SK-MEL-5 (cell line): ENCODE results near the gene SALL1. TPM values are rescaled to one million over a fixed set of nuclear protein-coding genes. Genes with fewer than 3 reads are reported as not detected.

Experiments used
- DNase-seq: peaks from one replicate; pipeline ENCODE4 v3.0.0-alpha.2; 2016; ENCODE audit warnings: low read depth, low spot score
- in situ Hi-C: cut with HindIII; loops from 2 replicates; pipeline ENCODE4 v1.10.0; 2016; ENCODE audit warnings: low sequenced_read_pairs, high pct_unique_total_duplicates, low pct_unique_long_range_greater_than_20kb
- polyA plus RNA-seq, 2 experiments: library from polyadenylated mRNA; depleted of rRNA; stranded (reverse); fragments of >200 nt; gene quantifications; 2 replicates each; pipeline ENCODE4 v1.2.3, GENCODE V29; 2015
- total RNA-seq: library from RNA; depleted of rRNA; stranded (reverse); fragments of >200 nt; shearing (Covaris generic); gene quantifications from 2 replicates; pipeline ENCODE4 v1.2.3, GENCODE V29; 2014; rRNA removed

Gene SALL1
- 0.08 TPM in 1 of 2 replicates, not detected in the other for total RNA-seq
- polyA plus RNA-seq (2015; cell fraction: cytosol; rRNA removed) = 0.66 and 1.1 TPM in 2 replicates
- 0.45 and 0.80 TPM in 2 replicates for polyA plus RNA-seq (2015; cell fraction: nucleus; rRNA removed)

DNA sequence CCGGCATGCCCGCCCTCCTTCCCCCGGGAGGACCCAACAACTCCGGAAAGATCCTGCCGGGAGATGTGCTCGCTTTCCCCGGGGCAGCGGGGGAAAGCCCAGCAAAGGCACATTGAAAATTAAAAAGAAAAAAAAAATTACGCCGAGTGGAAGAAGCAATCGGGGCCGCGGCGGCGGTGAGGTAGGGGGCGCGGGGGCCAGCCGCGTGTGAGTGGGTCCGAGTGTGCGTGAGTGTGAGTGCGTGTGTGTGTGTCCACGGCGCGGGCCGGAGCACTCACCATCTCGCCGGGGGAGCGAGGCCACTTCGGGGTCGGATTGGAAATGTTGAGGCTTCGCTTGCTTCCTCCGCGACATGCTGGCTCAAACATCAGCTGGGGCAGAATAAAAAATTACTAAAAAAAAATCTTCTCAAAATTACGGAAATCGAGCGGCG is at the start of gene SALL1:
SALL1 (minus strand) TSS at position 383 of the 433 bp plus-strand sequence; CDS start at position 354, 29 bp downstream.
- DNase-seq = no peak
- in situ Hi-C loops = no loop called here

DNA sequence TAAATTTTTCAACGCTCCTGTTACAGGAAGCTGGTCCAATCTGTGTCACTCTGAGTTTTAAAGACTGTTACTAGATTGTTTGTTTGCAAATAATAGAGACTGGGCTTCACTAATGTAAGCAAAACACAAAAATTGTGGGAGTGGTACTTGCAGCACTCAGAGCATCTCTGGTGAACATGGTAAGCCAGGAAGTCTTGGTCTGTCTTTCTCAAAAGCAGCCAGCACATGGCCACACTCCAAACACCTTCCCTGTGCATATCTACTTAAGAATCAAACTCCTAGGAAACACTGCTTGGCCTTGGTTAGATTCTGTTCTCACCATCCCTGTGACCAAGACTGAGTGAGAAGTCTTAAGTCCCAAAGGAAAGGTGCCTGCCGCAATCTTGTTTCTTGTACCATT is 49.7 kb upstream of the SALL1 start:
- in situ Hi-C loops = no loop called here

DNA sequence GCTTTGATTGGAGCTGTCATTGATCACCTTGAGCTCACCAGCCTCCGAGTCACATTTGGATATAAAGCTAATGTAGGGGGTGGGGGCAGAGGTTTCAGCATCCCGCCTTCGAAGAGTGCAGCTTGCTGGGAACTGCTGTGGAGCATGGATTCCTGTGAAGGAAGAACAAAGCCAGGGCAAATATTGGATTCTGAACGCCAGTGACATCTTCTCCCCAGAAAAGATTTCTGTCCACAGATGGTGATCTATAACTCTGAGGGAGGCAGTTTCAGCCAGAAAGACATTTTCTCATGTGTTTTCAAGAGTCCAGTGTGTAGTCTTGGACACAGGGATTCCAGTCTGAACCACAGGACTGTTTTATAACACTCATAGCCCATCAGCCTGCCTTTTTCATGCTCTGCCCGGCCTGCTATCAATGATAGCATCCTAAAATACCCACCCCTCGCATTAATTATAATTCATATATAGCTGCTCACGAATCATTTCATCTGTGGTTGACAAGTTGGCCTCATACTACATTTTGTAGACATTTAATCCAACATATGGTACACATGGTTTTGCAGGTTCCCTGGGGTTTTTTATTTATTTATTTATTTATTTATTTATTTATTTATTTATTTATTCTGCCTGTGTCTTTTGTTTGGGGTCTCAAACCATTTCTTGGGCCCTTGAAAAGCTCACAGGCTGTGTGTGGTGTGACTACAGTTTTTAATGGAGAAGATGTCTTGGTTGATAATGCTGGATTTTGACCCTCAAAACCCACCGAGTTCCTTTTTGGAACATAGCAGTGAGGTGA is 47.1 kb upstream of the SALL1 start:
- in situ Hi-C loops = no loop called here

More for the DNA sequence above, 49.7 kb upstream of the SALL1 start:
- no peak for DNase-seq

DNA sequence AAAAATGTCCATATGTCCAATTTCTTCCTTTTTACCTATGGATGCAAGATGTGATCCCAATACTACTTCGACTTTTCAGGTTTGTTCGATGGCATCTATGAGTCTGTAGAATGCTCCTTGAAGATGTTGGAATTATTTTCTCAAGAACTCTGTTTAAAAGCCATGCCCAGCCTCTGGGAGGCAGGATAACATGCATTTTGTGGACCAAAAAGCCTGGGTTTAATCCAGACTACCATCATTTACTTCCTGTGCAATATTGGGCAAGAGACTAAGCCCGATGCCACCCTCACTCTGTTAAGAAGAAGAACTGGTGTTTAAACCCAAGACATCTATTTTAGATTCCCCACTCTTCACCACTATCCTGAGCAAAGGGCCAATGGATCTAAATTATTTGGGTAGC is 42.8 kb upstream of the SALL1 start:
- no peak for DNase-seq
- in situ Hi-C loops = no loop called here

More for the DNA sequence above, 47.1 kb upstream of the SALL1 start:
- no peak for DNase-seq

DNA sequence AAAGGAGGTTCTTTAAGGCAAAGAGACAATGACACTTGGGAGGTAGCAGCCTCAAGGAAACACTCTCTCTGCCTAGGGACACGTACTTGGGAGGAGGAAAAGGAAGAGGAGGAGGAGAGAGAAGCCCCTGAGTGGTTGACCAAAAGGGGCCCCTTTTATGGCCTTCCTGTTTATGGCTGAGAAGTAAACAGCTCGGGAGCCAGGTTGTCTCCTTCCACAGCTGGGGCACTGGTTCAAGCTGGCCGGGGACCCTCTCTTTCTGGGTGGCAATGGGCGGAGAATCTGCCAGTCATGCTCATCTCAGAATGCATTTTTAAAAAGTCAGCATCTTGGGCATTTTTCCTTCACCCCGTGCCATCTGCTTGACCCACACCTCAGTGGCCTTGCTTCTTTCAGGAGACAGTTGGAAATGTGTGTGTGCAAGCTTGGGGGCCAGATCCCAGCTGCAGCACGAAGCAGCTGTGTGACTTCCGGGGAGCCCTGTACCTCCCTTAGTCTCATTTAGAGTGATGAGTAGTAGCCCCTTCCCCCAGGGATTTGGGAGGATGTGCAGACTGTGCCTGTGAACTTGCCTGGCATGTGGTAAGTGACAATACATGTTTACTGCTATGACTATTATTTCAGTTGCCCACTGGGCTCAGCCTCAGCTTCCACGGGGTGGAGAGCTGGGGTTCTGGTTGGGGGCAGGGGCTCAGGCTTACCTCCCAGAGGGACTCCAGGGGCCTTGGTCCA is 33.8 kb upstream of the SALL1 start:
- no peak for DNase-seq
- in situ Hi-C loops = no loop called here

DNA sequence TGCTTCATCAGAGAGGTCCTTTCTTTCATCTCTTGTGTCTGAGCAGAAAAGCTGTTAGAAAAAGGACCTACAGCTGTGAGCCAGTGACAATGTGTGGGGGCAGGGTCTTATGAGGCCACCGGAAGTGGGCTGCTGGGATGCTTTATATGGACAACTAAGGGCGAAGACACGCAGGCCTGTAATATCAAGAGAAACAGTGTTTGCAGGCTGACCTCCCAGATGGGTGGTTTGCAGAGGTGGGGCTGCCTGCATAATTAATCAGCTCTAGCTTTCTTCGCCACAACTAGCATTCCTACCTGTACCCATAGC is 30.4 kb upstream of the SALL1 start:
- in situ Hi-C loops = no loop called here

GRCh38 chr16:51180719-51181502 is 29.8 kb upstream of the SALL1 start:
- in situ Hi-C loops = no loop called here
- DNase-seq = no peak

More for the DNA sequence above, 30.4 kb upstream of the SALL1 start:
- DNase-seq = no peak

DNA sequence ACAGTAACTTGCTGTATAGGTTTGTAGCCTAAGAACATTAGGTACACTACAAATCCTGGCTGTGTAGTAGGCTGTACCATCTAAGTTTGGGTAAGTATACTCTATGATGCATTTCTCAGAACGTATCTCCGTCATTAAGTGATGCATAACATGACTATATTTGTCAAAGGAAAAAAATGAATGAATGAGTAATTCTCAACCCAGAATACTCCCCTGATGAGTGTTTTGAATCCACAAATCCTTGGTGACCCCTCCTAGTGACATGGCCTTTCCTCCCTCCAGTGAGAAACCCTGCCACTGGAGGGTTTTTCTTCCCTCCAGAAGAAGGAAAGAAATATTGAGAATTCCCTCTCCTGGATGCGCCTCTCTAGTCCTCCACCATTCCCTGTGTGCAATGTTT is 24.0 kb upstream of the SALL1 start:
- in situ Hi-C loops = no loop called here
- DNase-seq = no peak

- no peak for DNase-seq
- in situ Hi-C loops = no loop called here
Measured at GRCh38 chr16:51172368-51172767, 21.3 kb upstream of the SALL1 start.

DNA sequence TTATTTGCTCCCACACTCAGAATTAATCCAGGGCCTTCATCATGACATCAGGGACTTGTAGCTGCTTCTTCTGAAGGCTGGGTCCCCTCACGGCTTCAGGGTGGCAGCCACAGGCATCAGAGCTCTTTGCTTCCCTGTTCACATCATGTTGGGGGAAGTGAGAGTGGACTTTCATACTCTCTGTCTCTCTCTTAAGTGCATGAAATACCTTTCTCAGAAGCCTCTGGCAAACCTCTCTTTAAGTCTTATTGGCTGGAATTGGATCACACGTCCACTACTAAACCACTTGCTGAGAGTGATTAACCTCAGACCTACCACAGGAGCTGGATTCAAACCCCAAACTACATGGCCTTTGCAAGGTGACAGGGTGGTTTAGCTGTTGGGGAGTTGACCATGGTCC is 17.7 kb upstream of the SALL1 start:
- in situ Hi-C loops = no loop called here

DNA sequence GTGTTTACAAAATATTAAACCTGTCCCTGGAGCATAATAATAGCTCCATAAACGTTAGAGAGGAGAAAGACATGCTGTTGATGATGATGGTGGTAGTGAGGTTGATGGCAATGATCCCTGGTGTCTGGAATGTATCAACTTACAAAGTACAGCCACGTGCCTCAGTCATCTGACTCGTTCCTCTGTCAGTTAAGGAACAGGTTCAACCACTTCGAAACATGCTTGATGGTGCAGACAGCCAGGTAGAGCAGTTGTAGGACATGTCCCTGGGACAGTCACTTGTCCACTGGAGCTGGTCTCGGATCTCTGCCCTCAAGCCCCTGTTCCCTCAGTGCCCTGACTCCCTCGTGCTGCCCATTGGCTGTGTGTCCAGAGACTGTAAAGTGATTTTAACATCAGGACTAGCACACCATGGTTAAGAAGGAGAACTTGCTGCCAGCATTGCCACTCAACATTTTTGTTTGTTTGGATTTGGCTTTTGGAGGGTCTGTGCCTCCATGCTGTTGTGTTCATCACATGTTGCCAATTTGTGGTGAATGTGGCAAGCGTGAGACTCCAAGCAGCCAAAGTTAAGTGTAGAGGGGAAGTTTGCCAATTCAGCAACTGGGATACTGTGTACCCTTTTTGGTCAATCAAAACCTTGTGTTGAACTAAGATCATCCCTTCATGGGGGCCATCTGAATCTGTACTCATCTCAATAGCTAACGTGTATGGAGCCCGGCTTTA is 16.3 kb upstream of the SALL1 start:
- in situ Hi-C loops = no loop called here
- DNase-seq = no peak

More for the DNA sequence above, 17.7 kb upstream of the SALL1 start:
- no peak for DNase-seq

DNA sequence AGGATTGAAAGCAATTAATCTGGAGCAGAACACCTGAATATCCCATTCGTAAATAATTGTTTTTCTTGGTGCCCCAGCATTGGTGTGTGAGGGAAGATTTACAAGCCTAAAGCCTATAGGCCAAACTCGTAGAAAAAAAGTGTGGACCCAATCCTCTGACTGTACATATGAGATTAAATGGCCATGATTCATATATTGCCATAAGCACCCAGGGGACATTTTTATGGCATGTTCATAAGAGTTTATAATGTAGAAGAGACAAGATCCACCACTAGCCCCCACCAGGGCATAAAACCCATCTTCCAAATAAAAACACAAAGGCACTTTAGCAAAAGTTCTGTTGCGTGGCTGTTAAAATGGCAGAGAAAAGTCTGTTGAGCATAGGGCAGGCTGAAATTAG is 15.5 kb upstream of the SALL1 start:
- in situ Hi-C loops = no loop called here
- DNase-seq = no peak

DNA sequence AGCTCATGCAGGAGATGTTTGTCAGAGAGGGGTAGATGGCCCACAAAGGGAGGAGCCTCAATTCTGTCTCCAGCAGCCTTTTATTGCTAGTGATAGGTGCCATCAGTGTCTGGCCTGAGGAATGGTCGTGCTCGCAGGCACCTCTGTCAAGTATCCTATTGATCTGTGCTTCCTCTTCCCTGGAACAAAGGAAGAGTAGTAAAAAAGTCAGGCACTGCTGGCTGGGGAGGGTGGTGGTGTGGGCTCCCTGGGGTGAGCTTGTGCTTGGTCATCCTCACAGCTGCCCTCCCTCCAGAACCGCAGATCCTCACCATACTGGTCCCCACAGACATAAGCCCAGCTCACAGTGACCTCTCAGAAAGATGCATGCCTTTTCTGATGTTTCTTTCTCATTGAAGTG is 15.0 kb upstream of the SALL1 start:
- in situ Hi-C loops = no loop called here

DNA sequence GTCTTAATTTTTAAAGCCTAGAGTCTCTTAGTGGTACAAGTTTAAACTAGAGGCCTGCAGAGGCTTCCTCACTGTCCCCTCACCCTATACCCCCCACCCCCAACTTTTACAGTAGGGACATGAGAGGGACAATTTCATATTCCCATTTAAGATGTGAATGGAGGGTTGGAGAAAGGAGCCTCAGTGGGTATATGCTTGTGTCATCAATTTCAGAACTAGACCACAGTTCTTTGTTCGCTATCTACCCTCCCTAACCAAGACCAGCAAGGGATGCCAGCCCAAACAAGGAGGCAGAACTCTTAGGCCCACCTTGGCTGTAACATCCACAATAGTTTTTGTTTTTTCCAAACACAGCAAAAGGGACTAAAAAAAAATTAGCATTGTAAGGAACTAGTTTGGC is 14.0 kb upstream of the SALL1 start:
- in situ Hi-C loops = no loop called here

More for the DNA sequence above, 15.0 kb upstream of the SALL1 start:
- no peak for DNase-seq

GRCh38 chr16:51164574-51164973 is 13.5 kb upstream of the SALL1 start:
- in situ Hi-C loops = no loop called here
- DNase-seq = no peak

More for the DNA sequence above, 14.0 kb upstream of the SALL1 start:
- no peak for DNase-seq

GRCh38 chr16:51163894-51164566 is 13.0 kb upstream of the SALL1 start:
- DNase-seq = no peak
- in situ Hi-C loops = no loop called here

DNA sequence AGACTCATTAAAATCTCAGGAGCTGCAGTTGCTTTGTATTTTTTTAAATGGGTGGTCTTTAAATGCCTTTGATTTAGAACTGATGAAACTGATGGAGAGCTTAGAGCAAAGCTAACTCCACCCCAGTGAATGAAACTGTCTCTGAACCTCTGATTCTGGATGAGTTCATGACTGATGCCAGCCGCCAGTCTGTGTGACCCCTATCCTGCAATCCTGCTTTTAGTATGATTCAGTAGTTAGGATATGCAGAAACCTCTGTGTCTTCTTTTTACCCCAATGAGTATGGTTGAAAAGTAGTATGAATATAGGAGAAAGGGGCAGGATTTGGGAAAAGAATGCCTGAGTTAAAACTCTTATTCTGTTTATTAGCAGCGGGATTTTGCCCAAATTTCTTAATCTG is 12.3 kb upstream of the SALL1 start:
- DNase-seq = no peak
- in situ Hi-C loops = no loop called here
